ENCODE measurements around the gene ATP6V0A4.

DNA sequence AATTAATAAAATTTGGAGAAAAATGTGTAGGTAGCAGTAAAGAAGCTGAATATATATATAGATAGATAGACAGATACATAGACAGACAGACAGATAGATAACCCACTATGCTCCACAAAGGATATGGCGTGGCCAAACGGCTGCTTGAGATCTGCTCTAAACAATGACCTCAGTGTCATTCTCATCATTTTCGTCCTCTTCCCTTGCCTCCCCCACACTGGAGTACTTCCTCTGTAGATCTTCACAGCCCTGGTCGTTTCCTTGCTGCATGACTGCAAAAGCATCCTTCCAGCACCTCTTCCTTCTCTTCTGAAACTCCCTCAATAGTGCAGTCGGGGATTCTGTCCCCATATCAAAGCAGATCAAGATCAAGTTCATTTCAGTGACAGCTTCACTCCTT lies 35.6 kb upstream of the ATP6V0A4 start:
- TF ChIP-seq MXI1 (IDR thresholded peaks at IDR 0.05; ENCODE audit: borderline replicate concordance, low read depth, low read length), result no peak
- no peak for TF ChIP-seq MAZ (IDR thresholded peaks at IDR 0.05; ENCODE audit: borderline replicate concordance, low read depth, low read length)
- TF ChIP-seq MAZ (CRISPR knock-in tag; IDR thresholded peaks at IDR 0.05; ENCODE audit: low read depth), result no peak
- TF ChIP-seq FOXO1 (CRISPR knock-in tag; IDR thresholded peaks at IDR 0.05), result no peak
- no peak for TF ChIP-seq KAT2B (IDR thresholded peaks at IDR 0.05; ENCODE audit: borderline replicate concordance, low read depth, low read length)
- TF ChIP-seq ZNF710 (CRISPR knock-in tag; IDR thresholded peaks at IDR 0.05; ENCODE audit: borderline replicate concordance), result no peak
- TF ChIP-seq, protein P1, sequence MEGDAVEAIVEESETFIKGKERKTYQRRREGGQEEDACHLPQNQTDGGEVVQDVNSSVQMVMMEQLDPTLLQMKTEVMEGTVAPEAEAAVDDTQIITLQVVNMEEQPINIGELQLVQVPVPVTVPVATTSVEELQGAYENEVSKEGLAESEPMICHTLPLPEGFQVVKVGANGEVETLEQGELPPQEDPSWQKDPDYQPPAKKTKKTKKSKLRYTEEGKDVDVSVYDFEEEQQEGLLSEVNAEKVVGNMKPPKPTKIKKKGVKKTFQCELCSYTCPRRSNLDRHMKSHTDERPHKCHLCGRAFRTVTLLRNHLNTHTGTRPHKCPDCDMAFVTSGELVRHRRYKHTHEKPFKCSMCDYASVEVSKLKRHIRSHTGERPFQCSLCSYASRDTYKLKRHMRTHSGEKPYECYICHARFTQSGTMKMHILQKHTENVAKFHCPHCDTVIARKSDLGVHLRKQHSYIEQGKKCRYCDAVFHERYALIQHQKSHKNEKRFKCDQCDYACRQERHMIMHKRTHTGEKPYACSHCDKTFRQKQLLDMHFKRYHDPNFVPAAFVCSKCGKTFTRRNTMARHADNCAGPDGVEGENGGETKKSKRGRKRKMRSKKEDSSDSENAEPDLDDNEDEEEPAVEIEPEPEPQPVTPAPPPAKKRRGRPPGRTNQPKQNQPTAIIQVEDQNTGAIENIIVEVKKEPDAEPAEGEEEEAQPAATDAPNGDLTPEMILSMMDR (CRISPR knock-in tag; IDR thresholded peaks at IDR 0.05), result no peak
- no peak for TF ChIP-seq SOX6 (IDR thresholded peaks at IDR 0.05)
- no peak for TF ChIP-seq SOX6 (CRISPR knock-in tag; IDR thresholded peaks at IDR 0.05)
- no peak for TF ChIP-seq FOXA3 (CRISPR knock-in tag; IDR thresholded peaks at IDR 0.05)
- TF ChIP-seq MZF1 (CRISPR knock-in tag; IDR thresholded peaks at IDR 0.05; ENCODE audit: borderline replicate concordance), result no peak
- no peak for TF ChIP-seq ETV6 (CRISPR knock-in tag; conservative IDR thresholded peaks at IDR 0.05)
- no peak for TF ChIP-seq IRF9 (CRISPR knock-in tag; IDR thresholded peaks at IDR 0.05; ENCODE audit: borderline replicate concordance)
- TF ChIP-seq ZNF3 (CRISPR knock-in tag; IDR thresholded peaks at IDR 0.05), result no peak

All from HepG2 (cell line).